Activated effector memory CD4-positive, alpha-beta T cell treated with anti-CD3 and anti-CD28 coated beads, Interleukin-2, amount 50 U/mL, for 16 hours (primary cell): ENCODE results near the gene PTPN3.
"Not testable (repeated sequence)": the region's sequence is repeated elsewhere in the genome, so short reads cannot be mapped to it uniquely, and the experiment has no call there.

ENCODE experiments used
- DNase-seq: peaks from one replicate; pipeline ENCODE4 v3.0.0-alpha.2; 2020

PTPN3 gene

DNA sequence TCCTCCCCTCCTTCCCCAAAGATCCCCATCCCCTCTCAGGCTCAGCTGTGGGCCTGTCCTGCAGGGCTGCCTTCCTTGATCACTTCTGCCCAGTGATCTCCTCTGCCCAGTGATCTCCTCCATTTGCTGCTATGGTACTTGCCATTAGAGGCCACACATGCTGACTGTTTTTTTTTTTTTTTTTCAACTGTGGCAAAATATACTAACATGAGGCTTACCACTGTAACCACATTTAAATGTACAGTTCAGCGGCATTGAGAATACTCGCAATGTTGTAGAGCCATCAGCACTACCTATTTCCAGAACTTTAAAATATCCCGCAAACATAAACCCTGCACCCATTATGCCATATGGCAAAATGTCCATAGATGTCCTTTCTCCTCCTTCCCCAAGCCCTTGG, 115.5 kb downstream of the PTPN3 start:
- no peak for DNase-seq

DNA sequence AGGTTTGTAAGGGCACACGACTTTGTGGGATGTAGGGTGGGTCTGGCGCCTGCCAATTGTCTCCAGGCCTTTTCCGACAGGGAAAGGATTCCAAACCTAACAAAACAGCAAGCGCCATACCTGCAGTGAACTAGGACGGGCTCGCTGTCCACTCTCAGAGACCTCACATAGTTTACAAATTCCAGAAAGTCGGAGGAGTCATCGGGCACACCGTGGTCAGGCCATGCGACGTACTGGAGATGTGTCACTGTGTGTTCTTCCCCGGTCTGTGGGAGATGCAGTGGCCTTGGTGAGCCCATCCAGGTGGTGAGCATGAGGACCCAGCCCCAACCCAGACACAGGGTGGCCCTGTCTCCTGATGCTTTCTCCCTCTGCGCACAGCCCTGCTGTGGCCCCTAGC, 115.9 kb downstream of the PTPN3 start:
- no peak for DNase-seq

DNA sequence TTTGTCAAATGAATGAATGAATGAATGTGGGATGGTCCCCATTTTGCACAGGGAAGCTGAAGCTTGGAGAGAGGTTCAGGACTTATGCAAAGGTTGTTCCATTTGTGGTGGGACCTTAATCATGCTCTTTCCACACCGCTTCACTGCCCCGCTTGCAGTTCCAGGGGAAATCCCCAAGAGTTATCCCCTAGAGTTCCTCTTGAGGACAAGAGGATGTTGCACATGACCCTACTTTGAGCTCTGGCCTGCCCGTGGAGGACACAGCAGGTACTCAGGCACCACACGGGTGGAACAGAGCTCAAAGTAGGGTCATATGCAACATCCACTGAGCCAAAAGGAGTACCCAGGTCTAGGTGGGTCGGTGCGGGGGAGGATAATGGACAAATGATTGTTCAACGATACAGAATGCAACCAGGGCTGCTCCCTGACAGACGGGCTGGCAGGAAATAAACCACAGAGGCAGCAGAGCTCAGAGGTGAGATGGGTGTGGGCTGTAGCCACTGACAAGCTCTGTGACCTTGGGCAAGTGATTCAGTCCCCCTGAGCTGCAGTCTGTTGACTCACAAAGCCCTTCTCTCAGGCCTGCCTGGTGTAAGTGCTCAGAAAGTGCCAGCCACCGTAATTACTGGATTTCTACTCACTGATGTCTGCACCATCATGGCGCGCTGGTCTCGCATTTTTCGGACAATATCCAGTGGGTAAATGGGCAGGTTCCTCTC, 116.9 kb downstream of the PTPN3 start:
- DNase-seq: no peak

GRCh38 chr9:109379513-109379912, 118.6 kb downstream of the PTPN3 start:
- DNase-seq: no peak

DNA sequence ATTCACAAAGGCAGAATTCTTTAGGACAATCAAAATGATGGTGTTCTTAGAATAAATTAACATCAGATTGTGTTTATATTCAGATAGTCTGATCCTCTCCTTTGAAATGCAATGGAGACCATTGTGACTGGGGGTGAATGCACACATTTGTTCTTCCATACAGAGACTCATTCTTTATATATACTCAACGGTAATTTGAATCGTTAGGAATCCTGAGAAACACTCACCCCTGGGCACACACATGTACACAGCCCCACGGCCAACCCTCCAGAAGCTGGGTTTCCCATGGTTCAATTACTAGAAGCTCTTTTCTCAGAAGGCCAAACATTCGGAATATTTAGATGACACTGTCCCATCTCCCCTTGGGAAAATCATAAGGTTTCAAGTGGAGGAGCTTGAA, 119.8 kb downstream of the PTPN3 start:
- DNase-seq: no peak

GRCh38 chr9:109372246-109372645, 125.9 kb downstream of the PTPN3 start:
- no peak for DNase-seq

DNA sequence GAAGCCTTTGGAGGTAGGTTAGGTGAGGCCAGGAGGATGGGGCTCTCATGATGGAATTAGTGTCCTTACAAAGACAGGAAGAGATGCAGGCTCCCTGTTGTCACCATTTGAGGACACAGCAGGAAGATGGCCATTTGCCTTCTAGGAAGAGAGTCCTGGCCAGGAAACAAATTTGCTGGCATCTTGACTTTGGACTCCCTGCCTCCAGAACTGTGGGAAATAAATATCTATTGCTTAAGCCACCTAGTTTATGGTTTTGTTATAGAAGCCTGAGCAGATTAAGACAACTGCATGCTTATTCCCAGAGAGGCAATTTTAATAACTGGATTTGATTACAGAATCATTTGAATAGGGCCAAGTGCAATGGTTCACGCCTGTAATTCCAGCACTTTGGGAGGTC, 126.7 kb downstream of the PTPN3 start:
- DNase-seq: no peak

DNA sequence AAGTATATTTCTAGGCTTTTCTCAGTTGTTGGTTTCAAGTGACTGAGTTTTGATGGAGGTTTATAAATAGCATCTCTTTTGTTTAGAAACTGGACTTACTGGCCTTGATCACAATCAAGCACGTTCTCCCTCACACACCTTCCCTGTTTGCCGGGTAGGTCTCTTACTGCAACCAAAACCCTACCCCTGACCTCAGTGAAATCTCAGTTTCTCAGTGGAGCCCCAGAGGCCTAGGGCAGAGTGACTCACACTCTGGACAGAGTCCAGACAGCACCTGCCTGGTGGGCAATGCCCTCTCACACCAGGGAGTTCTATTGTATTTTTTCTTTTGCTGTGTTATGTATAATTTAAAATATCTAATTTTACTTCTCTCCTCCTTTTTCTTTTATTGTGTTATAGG, 128.8 kb downstream of the PTPN3 start:
- DNase-seq: no peak

DNA sequence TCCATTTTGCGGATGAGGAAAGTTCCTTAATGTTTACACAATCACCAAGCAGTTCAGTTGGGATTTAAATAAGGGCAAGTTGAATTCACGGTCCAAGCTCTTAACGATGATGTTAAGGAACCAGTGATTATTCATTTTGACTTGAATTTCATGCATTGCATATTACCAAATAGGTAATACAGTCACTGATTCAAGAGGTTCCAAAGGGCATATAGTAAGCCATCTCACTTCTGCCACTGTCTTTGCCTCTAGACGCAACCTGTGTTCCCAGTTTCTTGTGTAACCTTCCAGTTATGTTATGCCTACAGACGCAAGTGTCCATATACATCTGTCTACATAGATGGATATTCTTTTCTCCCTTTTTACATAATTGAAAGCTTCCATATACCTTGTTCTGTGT, 137.3 kb downstream of the PTPN3 start:
- DNase-seq: no peak

DNA sequence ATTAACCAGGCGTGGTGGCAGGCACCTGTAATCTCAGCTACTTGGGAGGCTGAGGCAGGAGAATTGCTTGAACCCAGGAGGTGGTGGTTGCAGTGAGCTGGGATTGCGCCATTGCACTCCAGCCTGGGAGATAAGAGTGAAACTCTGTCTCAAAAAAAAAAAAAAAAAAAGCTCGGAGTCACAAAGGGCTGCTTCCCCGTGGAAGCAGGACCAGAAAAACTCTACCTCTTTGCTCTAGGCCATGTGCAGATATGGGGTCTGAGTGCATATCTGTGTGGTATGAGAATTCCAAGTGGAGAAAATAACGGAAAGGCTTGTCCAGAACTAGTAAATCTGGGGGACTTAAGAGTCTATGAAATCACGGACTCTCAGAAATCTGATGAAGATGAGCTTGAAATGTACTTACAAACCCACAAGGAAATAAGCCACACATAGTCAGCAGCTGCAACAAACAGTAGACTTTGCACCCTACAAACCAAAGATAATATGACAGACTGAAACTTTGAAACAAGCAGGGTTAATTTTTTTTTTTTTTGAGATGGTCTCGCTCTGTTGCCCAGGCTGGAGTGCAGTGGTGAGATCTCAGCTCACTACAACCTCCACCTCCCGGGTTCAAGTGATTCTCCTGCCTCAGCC, 139.0 kb downstream of the PTPN3 start:
- DNase-seq: not testable (repeated sequence)

- DNase-seq: no peak
Measured at GRCh38 chr9:109355564-109356297, 142.4 kb downstream of the PTPN3 start.

DNA sequence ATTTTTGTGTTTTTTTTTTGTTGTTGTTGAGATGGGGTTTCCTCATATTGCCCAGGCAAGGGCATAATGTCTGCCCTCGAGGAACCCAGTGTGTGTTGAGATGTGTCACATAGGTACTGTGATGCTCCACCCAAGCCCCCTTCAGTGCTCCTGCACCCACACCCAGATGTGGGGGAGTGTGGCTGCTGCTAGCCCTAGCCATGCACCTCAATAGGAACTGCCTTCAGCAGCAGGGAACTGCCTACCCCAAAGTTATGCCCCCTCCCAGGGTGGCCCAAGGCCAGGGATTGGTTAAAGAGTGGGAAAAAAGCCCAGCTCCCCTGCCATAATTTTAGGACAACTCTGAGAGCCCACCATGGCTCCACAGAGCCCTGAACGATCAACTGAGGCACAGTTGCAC, 143.9 kb downstream of the PTPN3 start:
- DNase-seq: no peak

- no peak for DNase-seq
Measured at GRCh38 chr9:109351032-109351431, 147.1 kb downstream of the PTPN3 start.

GRCh38 chr9:109349421-109349846, 148.7 kb downstream of the PTPN3 start:
- DNase-seq: no peak

GRCh38 chr9:109346904-109347303, 151.2 kb downstream of the PTPN3 start:
- DNase-seq: no peak

GRCh38 chr9:109344866-109345265, 153.2 kb downstream of the PTPN3 start:
- no peak for DNase-seq

GRCh38 chr9:109342878-109343277, 155.2 kb downstream of the PTPN3 start:
- no peak for DNase-seq

- no peak for DNase-seq
Measured at GRCh38 chr9:109341561-109341960, 156.5 kb downstream of the PTPN3 start.

GRCh38 chr9:109340979-109341378, 157.1 kb downstream of the PTPN3 start:
- not testable (repeated sequence) for DNase-seq

- no peak for DNase-seq
Measured at GRCh38 chr9:109336409-109336808, 161.7 kb downstream of the PTPN3 start.

DNA sequence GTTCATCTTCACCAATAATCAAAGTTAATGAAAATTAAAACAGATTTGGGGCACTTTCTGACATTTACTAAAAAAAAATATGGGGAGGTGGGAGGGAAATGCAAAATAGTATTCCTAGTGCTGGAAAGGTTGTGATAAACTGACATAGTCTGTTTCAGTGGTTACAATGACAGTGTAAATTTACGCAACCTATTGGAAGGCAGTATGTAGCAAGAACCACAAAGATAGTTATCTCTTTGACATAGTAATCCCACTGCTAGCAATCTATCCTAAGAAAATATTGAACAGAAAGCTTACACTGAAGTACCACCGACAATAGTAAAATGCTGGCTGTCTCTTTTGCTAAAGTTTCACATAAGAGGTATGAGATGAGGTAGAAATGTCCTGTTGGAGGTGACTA, 162.2 kb downstream of the PTPN3 start:
- DNase-seq: no peak

DNA sequence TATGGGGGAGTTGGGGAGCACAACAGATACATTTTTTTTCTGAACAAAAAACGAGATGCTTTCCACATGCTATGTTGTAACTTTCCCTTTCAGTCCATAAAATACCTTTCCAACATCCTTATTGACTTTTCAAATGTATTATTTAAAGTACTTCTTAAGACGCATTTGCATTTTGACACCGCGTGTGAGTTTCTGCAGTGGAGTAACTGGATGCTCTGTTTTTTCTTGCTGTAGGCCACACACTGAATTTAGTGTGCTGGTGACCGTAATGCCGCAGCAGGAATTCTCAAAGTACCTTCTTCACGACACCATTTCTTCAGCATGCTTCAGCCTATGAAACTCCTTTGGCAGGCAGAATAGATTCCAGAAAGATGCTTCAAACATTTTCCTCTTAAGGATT, 163.0 kb downstream of the PTPN3 start:
- DNase-seq: no peak

DNA sequence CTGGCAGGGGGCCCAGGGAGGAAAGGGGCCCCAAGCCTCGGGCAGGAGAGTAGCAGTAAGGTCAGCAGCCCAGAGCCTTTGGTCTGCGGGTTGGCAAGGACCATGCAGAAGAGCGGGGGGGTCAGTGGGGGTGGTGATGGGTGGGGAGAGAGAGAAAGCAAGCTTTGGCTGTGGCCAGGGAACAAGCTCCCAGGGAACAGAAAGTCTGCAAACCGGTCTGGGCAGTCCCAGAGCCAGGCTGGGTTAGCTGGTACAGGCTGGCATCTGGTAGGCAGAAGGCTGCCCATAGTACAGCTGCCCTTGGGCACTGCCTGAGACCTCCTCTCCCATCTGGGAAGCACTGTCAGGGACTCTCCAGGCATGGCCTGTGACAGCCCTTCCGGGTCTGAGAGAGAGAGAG, 166.8 kb downstream of the PTPN3 start:
- DNase-seq: no peak

- DNase-seq: no peak
Measured at GRCh38 chr9:109329638-109330258, 168.4 kb downstream of the PTPN3 start.
